GM12878 (cell line): Measurements from ENCODE around the gene FALEC. TPM values are rescaled to one million over a fixed set of nuclear protein-coding genes. Genes with fewer than 3 reads are reported as not detected.

Experiments used
- BCL11A ChIP-seq: IDR thresholded peaks from 2 replicates; pipeline ENCODE4 v1.6.1; 2011; ENCODE audit warnings: low read depth, low read length
- BMI1 ChIP-seq: fragments of 450-650 bp; IDR thresholded peaks from 2 replicates; pipeline ENCODE4 v1.6.1; 2016; ENCODE audit warnings: mild to moderate bottlenecking, moderate library complexity, borderline replicate concordance
- DPF2 ChIP-seq: fragments of 450-650 bp; IDR thresholded peaks from 2 replicates; pipeline ENCODE4 v1.6.1; 2017; ENCODE audit warnings: mild to moderate bottlenecking
- E2F8 ChIP-seq: fragments of 450-650 bp; IDR thresholded peaks from 2 replicates; pipeline ENCODE4 v1.6.1; 2018; ENCODE audit warnings: mild to moderate bottlenecking, low read depth, moderate library complexity; ENCODE audit not compliant: partially characterized antibody
- MXI1 ChIP-seq: fragments of 150-350 bp; IDR thresholded peaks from 2 replicates; pipeline ENCODE4 v1.6.1; 2011; ENCODE audit warnings: low read depth, mild to moderate bottlenecking, inconsistent platforms, low read length, improper control_type of control experiment
- NKRF ChIP-seq: fragments of 450-650 bp; conservative IDR thresholded peaks from 2 replicates; pipeline ENCODE4 v1.6.1; 2017; ENCODE audit warnings: mild to moderate bottlenecking, moderate library complexity
- RELA ChIP-seq: fragments of 450-650 bp; IDR thresholded peaks from 2 replicates; pipeline ENCODE4 v1.8.0; 2014; ENCODE audit warnings: borderline replicate concordance; ENCODE audit not compliant: partially characterized antibody
- SP1 ChIP-seq: IDR thresholded peaks from one replicate; pipeline ENCODE4 v1.6.1; 2011; ENCODE audit warnings: low read depth, low read length
- SPI1 ChIP-seq: IDR thresholded peaks from 2 replicates; pipeline ENCODE4 v1.6.1; 2011; ENCODE audit warnings: low read depth, mild to moderate bottlenecking, low read length, moderate library complexity, borderline replicate concordance; ENCODE audit not compliant: insufficient read depth
- ZBTB4 ChIP-seq: fragments of 450-650 bp; formaldehyde crosslinking; IDR thresholded peaks from 2 replicates; pipeline ENCODE4 v1.4.0; 2022; ENCODE audit warnings: mild to moderate bottlenecking, moderate library complexity
- ZNF207 ChIP-seq: fragments of 450-650 bp; IDR thresholded peaks from 2 replicates; pipeline ENCODE4 v1.6.1; 2014; ENCODE audit warnings: antibody characterized with exemption, mild to moderate bottlenecking, borderline replicate concordance
- ZNF622 ChIP-seq: fragments of 450-650 bp; IDR thresholded peaks from 2 replicates; pipeline ENCODE4 v1.6.1; 2017; ENCODE audit warnings: mild to moderate bottlenecking, inconsistent platforms
- polyA plus RNA-seq, 11 experiments: library from polyadenylated mRNA; depleted of rRNA in 4 of 11; unstranded in 6 of 11; stranded (reverse) in 5 of 11; fragments of >200 nt; fragmentation: Nextera tagmentation in 4 of 11; fragmentation: Illumina TruSeq in 1 of 11; extraction: Ambion mirVana in 4 of 11; extraction: Trizol in 1 of 11; gene quantifications; 1 replicate in 1 of 11; 2 replicates in 10 of 11; pipeline versions ENCODE4 v1.2.1 to v1.2.3, GENCODE V29; 2011 to 2016; ENCODE audit warnings: inconsistent platforms in 2 of 11, missing spikeins in 2 of 11, low read depth in 1 of 11
- total RNA-seq, 4 experiments: library from RNA; depleted of rRNA in 3 of 4; stranded (reverse); fragments of >200 nt in 3 of 4; fragmentation: Illumina TruSeq in 1 of 4; extraction: Trizol in 1 of 4; gene quantifications; 2 replicates each; pipeline versions ENCODE4 v1.2.1 to v1.2.3, GENCODE V29; 2013 to 2021

The FALEC gene
- total and polyA plus RNA-seq, 10 of the 15 experiments (the other 5 are each of a cell fraction or from before 2014, with no cell fraction given): 0.21 to 0.71 (median 0.32) TPM; not detected in 3

GRCh38 chr1:150567717-150568593 lies 52.4 kb downstream of the FALEC start (continued):
- TF ChIP-seq NKRF (no peak), DPF2 (peak; percentile 80; the same call in 1 of the 2 replicates), SPI1 (no peak), MXI1 (peak; percentile 71), BCL11A (no peak), SP1 (peak; percentile 4), E2F8 (no peak), ZNF207 (no peak), BMI1 (no peak; the same call in 1 of the 2 replicates), ZNF622 (no peak), ZBTB4 (CRISPR knock-in tag) (0 out of 2 replicates have a peak, but pooled peaks have one; percentile 29), RELA (no peak)
